NCI-H2107 treated with DMSO at 0.1 percent for 48 hours (cell line): Measurements from ENCODE around the gene MPIG6B.

ENCODE experiments used
- DNase-seq: peaks from one replicate; lab custom pipeline; 2025; ENCODE audit not compliant: unreplicated experiment; lab: John Stamatoyannopoulos, UW

MPIG6B gene

GRCh38 chr6:31723245-31723979 is at the start of gene MPIG6B:
MPIG6B (plus strand) TSS chr6:31723373; CDS start chr6:31723384, 11 bp downstream.
- DNase-seq, result no peak

DNA sequence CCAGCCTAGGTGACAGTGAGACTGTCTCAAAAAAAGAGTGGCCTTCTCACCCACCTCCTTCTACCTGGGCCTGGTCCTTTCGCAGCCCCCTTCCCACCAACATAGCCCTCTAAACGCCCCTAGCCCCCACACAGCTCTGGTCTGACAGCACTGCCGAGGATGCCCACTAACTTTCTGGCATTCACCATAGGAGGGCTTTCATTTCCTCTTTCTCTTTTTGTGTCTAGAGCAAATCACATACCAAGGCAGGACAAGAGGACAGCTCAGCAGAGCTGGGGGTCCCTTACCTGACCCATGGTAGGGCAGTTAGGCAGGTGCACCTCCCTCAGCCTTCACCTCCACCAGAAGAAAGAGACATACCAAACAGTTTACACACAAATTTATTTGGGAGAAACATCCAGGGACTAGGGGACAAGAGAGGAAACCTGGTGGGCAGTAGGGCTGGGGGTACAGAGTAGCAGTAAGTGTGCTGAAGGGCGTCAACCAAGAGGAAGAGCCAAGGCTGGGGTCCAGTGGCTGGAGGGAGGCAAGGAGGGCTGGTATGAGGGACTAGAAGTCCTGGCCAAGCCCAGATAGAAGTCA is 46.8 kb upstream of the MPIG6B start:
- no peak for DNase-seq

GRCh38 chr6:31676904-31677303 is 46.3 kb upstream of the MPIG6B start:
- DNase-seq, result no peak

DNA sequence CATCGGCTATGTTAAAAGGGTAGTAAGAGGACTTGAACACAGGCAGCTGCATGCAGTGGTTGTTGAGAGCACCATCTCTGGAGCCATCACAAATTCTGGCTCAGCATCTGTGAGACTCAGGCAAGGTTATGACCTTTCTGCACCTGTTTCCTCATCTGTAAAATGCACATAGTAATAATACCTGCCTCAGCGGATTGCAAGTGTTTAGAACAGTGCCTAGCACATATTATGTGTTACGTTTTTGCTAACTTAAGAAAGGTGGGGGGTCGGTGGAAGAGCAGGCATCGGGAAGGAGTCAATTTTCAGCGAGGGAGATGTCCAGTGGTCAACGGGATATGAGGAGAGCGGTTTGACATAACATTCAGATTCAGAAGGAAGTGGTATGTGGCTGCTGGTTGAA is 45.2 kb upstream of the MPIG6B start:
- DNase-seq, result no peak

DNA sequence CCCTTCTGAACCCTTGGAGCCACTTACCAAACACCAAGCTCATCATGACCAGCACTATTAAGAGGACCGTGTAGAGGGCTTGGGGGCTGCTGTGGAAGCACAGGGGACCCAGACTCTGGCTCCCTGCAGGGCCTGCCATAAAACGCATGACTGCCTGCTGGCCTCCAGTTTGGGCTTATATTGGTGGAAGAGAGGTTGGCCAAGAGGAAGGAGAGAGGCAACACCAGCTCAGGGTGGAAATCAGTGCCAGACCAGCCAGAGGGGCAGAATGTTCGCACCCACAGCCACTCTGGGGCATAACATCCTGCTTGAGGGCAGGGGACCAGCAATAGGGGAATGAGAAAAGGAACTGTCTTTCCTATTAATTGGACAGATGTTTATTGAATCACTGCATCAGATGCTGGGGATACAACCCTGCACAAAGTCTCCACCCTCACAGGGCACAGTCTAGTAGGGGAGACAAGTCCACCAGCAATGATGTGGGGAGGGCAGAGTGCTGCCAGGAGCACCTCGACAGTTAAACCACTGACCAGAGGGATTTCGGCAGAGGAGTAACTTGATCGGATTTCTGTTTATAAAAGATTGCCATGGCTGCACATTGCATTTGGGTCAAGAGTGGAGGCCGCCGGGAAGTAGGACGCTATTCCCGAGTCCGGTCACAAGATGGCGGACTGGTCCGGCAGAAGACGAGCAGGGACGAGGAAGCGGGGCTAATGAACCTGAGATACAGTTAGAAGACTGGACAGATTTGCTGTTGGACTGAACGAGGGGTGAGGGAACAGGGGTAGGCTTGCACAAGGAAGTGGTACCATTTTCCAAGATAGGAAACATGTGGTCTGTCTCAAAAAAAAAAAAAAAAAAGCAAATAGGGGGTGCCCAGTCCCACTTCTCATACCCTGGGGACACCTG is 42.7 kb upstream of the MPIG6B start, which contains the start of gene LY6G5C:
LY6G5C (minus strand) TSS at position 842 of the 909 bp plus-strand sequence; CDS start at position 148, 694 bp downstream.
- DNase-seq, result peak; percentile 46

DNA sequence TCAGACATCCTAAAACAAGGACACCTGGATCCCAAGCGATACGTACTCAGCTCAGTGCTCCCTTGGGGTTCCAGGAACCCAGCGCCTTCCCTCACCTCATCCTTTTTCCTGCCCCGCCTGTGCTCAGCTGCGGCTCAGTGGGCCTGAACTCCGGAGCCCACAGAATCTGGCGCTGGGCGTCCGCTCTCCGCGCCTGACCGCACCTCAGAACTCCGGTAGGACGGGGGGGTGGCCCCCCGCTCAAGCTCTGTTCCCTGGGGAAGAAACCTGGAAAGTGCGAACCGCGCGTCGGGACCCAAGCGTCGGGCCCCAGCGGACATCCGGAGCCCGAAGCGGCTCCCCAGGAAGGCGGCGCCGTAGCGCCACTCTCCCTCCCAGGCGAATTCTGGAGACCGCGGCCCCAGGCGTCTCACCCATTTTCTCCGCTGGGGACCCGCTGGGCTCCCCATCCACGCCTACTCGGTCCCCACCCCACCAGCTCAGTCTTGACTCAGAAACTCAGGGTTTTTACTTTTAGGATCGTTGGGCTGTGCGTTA is 42.0 kb upstream of the MPIG6B start:
- peak; percentile 21 for DNase-seq

GRCh38 chr6:31683591-31683990 is 39.6 kb upstream of the MPIG6B start:
- DNase-seq, result no peak

DNA sequence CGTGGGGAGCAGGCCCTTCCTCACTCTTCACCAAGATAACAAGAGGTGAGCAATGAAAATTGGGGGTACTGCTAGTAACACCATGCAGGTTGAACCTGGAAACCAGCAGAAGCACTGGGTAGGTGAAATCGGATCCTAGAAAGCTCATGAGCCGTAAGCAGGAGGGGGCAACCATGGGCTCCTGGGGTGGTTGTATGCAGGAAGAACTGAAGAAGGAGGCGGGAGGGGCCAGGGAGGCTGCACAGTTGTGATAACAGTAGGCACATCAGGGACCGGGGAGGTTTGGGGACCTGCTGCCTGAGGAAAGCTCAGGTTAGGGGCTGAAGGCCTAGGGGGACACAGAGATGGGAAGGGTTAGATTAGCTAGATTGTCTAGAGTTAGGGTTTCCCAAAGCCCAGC is 36.7 kb upstream of the MPIG6B start:
- no peak for DNase-seq

DNA sequence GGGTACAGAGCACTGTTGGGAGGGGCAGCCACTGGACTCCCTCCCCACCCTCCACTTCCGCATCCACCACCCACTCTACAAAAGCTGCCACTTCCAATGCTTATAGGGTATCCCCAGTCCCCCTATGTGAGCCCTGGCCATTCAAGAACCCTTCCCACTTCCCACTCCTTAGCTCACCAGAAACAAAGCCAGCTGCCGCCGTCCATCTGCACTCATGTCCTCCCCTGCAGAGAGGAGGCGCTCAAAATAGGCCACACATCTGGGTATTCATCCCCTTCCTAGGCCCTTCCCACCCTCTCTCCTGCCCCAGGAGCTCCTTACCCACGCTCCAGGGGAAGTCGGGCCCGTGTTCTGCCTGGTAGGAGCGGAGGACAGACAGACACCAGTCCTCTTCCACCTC is 35.9 kb upstream of the MPIG6B start:
- no peak for DNase-seq

GRCh38 chr6:31687860-31688693 is 35.1 kb upstream of the MPIG6B start:
- DNase-seq, result no peak

DNA sequence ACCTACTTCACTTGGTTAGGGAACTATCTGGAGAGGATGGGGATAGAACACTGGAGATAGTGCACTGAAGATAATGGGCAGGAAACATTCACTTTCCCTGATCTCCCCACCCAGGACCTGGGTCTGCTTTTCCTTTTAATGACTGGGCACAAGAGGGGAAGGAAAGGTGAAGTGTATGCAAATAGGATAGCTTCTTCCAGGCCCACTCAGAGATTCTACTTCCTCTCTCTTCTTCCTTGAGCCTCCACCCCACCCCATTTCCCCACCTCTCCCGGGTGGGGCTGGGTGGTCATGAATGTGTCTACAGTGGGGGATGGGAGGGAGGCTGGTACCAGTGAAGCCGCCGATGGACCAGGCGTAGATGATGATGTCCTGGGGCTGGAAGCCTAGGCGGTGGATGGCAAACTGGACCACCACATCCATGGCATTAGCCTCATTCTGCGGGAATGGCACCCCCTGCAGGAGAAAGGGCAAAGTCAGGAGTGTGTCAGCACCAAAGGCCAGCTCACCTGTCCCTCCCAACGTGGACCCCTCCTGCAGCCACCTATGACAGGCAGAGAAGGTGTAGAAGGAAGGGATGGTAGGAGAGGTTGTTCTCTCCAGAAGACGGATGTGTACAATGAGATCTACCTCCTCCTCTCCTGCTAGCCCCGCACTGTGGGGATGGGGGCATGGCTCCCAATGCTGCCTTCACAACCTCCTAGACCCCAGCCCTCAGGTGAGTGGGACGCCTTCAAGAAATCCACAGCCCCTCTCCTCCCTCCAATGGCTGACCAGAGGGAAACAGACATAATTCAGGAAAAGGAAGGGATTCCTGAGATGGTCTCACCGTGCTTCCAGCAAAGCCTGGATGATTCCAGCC is 33.7 kb upstream of the MPIG6B start:
- no peak for DNase-seq

GRCh38 chr6:31690231-31691077 is 32.7 kb upstream of the MPIG6B start:
- no peak for DNase-seq

- DNase-seq, result no peak
These were observed 32.1 kb upstream of the MPIG6B start for GRCh38 chr6:31691078-31691463.

DNA sequence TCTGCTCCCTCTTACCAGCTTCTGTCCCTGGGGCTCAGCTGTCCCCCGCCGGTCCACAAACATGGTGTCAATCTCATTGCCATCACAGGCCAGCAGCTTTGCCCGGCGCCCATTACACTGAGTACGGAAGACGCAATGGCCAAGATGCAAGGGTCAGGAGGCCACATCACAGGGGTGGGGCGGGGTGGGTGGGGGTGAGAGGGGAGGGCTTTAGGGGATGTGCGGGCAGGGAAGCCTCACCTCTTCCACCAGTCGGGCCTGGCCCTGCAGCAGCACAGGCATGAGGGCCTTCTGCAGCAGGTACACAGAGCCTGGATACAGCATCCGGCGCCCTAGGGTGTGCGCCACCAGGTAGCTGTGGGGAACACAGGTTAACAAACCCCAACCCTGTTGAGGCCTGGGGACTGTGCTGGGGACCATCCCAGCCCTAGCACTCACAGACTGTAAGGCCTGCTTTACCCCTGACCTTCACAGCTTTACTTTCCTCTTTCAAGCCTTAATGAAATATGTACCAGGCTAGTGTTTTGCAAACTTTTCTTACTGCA is 31.5 kb upstream of the MPIG6B start:
- no peak for DNase-seq

- no peak for DNase-seq
These were observed 30.8 kb upstream of the MPIG6B start for GRCh38 chr6:31692353-31692752.

GRCh38 chr6:31692886-31693285 is 30.3 kb upstream of the MPIG6B start:
- no peak for DNase-seq

- DNase-seq, result no peak
These were observed 29.6 kb upstream of the MPIG6B start for GRCh38 chr6:31693535-31693934.

GRCh38 chr6:31697555-31697954 is 25.6 kb upstream of the MPIG6B start:
- DNase-seq, result peak; percentile 17
